ENCODE data around the gene CDK11B.

Gene CDK11B

GRCh38 chr1:1614204-1614953 is 44.4 kb downstream of the CDK11B start:
- no peak for FAIRE-seq

GRCh38 chr1:1613509-1614082 is 45.2 kb downstream of the CDK11B start:
- no peak for FAIRE-seq

DNA sequence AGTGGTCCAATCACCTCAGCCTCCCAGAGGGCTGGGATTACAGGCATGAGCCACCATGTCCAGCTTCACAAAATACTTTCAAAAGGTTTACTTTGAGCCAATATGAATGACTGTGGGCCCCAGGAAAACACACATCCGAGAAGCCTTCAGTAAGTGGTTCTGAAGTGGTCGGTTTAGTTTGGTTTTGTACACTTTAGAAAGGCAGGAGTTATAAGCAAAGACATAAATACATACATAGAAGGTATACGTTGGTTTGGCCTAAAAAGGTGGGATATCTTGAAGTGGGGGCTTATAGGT is 46.8 kb downstream of the CDK11B start:
- FAIRE-seq, result no peak

- no peak for FAIRE-seq
These were observed 48.0 kb downstream of the CDK11B start for GRCh38 chr1:1610796-1611195.

GRCh38 chr1:1609822-1610485 is 48.9 kb downstream of the CDK11B start:
- no peak for FAIRE-seq

DNA sequence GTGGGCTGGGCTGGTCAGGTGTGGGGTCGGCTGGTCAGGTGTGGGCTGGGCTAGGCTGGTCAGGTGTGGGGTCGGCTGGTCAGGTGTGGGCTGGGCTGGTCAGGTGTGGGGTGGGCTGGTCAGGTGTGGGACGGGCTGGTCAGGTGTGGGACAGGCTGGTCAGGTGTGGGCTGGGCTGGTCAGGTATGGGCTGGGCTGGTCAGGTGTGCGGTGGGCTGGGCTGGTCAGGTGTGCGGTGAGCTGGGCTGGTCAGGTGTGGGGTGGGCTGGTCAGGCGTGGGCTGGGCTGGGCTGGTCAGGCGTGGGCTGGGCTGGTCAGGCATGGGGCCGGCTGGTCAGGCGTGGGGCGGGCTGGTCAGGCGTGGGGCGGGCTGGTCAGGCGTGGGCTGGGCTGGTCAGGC is 52.6 kb downstream of the CDK11B start:
- no peak for FAIRE-seq

GRCh38 chr1:1605724-1606123 is 53.1 kb downstream of the CDK11B start:
- no peak for FAIRE-seq

DNA sequence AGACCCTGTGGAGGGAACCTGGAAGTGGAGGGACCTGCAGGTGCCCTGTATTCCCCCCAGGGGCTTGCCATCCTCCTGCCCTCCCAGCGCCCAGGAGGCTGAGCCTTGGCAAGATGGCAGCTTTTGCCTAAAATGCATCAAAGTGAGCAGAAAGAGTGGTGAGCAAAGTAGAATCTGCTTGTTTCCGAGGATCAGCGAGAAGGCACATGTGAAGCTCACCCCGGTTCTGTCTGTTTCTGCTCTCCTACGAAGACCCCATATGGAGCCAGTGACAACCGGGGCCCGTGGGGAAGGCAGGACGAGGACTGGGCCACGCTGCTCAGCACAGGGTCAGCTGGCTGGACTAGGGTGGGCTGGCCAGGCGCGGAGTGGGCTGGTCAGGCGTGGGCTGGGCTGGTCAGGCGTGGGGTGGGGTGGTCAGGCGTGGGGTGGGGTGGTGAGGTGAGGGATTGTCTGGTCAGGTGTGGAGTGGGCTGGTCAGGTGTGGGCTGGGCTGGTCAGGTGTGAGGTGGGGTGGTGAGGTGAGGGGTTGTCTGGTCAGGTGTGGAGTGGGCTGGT is 53.7 kb downstream of the CDK11B start:
- no peak for FAIRE-seq

DNA sequence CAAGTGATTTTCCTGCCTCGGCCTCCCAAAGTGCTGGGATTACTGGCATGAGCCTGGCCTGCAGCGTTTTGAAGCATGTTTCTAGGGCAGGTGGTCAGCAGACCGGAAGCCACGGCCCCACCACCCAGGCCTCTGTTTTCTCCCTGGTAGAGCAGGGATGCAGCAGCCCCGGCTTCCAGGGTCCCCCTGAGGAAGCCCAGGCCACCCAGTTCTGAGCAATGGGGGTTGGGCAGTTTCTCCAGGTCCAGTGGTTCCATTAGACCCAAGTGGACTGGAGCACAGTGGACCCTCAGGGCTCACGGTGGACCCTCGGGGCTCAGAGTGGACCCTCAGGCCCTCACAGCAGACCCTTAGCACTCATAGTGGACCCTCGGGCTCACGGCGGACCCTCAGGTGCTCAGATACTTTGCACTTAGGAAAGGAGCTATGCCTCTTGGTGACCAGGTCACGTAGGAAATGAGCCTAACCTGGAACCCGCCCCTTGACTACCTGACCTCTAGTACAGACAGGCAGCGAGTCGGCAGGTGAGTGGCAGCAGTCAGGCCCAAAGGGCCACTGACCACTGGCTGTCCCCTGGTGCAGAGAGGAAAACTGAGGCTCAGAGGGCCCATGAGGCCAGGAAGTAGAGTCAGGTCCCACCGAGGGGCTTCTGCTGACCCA is 54.3 kb downstream of the CDK11B start:
- FAIRE-seq, result no peak

DNA sequence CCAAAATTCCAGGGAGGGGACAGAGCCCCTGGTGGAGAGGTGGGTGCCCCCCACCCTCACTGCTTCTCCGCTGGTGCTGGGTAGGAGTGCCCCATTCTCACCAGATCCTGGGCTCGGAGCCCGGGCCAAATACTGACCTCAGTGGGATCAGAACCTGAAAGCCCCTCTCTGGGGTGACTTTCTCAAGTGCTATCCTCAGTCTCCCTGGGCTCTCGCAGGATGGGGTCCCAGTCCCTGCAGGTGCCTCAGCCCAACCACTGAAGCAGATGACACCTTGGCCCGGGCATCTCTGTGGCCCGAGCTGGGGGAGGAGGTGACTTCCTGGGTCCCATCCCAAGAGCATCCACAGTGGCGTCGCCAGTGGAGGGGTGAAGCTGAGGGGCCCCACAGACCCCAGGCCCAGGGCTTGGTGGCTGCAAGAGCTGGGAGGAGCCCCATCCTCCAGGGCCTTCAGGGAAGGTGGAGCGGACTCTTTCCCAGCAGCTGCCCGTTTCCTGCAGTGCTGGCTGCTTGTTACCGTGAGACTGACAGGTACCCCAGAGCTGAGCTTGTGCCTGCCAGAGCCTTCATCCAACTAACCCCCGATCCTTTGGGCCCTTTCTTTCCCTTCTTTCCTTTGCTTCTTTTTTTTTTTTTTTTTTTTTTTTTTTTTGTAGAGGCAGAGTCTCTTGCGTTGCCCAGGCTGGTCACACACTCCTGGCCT is 55.0 kb downstream of the CDK11B start:
- FAIRE-seq, result no peak

DNA sequence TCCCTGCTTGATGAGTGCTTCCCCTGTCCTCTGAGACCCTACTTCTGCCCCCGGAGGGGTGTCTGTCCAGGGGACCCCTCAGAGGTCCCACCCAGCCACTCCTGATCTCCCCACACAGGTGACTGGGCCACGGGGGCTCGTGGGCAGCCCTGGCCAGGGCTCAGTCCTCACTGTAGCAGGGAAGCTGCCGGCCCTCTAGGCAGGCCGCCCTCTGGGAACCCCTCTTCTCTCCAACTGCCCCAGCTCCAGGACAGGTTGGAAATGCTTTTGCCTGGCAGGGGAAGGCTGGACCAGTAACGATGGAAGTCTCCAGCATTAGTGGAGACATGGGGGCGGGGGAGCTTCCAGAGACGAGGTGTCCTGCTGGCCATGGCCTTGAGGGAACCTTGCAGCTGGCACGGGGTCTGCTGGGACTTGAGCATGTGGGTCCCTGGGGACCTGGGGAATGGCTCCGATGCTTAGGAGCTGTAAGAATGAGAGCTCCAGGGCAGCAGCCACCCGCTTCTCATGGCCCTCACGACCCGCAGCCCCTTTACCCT is 55.8 kb downstream of the CDK11B start:
- FAIRE-seq, result no peak

DNA sequence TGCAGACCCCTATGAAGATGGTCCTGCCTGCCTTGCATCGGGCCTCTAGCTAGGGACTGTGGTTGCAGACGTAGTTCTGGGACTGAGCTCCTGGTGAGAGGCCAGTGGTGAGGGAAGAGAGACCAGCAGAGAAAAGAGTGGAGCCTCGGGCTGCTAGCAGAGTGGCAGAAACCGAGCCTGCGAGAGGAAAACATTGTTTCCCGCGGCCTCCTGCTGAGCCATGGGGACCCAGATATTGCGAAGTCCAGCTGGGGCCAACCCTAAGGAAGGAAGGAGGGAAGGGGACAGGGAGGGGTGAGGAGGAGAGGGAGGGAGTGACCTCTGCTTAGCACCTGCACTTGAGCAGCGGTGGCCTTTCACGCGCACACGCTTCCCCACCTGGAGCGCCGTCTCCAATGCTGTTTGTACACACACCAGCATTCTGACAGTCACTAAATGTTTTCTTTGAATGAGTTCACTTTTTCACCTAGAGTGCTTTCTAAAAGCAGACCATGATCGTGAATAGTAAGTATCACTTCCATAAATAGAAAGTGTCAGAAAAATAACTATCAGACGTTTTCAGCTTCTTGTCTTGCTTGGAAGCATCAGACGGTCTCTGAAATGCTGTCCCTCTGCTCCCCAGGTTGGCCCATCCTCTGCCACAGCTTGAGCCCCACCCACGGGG is 56.4 kb downstream of the CDK11B start:
- FAIRE-seq, result no peak

DNA sequence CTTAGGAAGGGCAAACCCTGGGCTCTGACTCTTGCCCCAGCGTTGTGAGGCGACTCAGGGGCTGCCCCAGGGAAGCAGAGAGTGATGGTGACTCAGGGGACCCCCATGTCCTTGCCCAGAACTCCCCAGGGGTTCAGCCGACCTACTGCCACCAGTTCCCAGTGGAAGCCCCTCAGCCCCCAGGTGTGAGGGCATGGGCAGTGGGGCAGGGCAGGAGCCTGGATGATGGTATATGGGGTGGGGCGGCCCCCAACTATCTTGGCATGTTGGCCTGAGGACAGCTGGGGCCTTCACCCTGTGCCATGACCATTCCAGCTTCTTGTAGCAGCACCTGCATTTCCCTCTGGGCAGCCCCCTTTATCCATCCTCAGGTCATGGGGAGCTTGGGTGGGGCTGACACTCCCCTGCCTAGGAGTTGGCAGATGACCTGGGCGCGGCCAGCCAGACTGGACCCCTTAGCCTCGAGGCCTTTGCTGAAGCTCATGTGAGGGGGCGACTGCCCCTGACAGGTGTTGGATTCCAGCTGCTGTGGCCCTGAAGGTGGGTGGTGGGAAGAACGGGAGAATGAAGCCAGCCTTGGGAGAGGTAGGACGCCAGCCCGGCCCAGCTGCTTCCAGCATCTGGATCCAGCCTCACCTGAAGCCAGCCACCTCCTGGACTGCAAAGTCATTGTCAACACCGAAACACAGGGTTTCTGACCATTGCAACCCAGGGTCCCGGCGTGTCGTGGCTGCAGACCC is 57.1 kb downstream of the CDK11B start:
- FAIRE-seq, result no peak

- no peak for FAIRE-seq
These were observed 57.8 kb downstream of the CDK11B start for GRCh38 chr1:1600861-1601563.

- no peak for FAIRE-seq
These were observed 58.6 kb downstream of the CDK11B start, which contains the start of gene FNDC10 for GRCh38 chr1:1599935-1600860. FNDC10 (minus strand) TSS chr1:1600135; CDS start chr1:1600015, 120 bp downstream.

DNA sequence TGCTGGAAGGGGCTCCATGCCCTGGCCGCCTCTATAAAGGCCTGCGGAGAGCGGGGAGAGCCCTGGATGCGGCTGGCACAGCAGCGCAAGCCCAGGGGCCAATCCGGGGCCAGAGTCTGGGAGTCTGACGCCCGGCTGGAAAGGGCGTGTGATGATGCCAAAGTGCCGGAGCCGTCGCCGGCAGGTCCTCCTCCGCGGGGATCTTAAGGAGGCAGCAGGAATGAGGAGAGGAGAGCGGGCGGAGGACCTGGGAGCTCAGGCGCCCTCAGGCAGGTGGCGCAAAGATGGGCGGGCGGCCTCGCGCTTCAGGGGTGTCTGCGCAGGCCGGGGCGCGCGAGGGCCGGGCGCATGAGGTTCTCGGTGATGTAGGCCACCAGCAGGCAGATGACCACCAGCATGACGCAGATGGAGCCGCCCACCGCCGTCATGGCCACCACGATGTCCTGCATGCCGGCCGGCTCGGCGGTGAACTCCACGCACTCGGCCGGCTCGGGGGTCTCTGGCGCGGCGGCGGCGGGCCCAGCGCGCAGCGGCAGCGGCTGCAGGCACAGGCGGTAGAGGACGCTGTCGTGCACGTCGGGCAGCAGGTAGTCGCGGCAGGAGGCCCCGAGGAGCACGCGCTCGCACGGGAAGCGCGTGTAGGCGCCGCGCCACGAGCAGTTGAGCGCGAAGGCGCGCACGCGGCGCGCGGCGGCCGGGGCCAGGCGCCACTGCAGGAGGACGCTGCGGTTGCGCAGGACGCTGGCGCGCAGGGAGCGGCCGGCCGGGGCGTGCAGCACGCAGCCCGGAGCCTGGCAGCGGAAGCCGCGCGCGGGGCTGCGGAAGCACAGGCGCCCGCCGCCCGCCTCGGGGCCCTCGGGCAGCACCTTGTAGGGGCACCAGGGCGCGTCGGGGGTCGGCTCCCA is 59.5 kb downstream of the CDK11B start:
- no peak for FAIRE-seq

DNA sequence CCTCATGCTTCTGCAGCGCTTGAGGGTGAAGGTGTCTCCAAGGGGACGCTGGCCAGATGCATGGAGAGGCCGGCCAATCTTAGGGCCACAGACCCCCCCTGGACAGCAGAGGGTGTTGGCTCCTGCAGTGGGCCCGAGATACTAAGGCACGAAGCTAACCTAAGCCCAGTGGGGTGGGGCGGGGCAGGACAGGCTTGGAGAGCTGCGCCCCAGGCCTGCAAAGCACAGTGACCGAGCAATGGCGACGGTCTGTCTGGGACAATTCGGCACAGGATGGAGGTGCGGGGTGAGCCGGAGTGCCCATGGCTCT is 60.1 kb downstream of the CDK11B start:
- FAIRE-seq, result no peak

- no peak for FAIRE-seq
These were observed 60.6 kb downstream of the CDK11B start for GRCh38 chr1:1598051-1598719.
